GM21576 (cell line): ENCODE measurements around the gene PLA2G4A.

Experiments
- ATAC-seq: cut with Tn5 transposase; IDR thresholded peaks from one replicate; pipeline ENCODE4 v1.9.1; 2021; ENCODE audit warnings: mild to moderate bottlenecking, moderate library complexity; ENCODE audit not compliant: unreplicated experiment

The PLA2G4A gene

DNA sequence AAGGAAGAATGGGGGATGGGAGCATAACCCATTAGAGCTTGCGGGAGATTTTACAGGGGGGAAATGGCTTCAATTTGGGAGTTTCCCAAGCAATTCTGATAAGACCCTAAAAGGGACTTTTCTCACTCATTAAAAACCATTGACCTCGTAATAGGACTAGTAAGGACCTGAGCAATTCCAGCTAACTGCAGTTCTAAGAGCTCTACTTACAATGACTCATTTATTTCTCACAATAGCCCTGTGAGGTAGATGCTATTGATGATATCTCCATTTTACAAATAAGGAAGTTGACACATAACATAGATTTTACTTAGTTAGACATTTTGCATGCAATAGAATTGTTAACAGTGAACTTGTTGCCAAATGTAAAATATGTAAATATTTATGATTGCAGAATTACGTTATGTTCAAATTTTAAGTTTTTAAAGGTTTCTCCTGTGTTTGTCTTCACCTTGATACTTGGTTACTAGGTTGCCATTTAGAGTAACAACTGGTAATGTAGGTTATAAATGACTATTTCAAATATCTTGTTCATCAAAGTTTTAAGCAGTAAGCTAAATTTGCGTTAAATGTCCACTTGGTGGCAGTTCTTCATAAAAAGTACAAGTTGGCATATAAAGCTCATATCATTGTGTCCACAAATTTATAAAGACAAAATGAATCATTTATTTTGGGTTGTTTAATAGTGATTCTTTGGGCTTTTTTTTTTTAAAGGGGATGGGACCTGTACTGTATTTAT is 182.0 kb downstream of the PLA2G4A start:
- no peak for ATAC-seq

DNA sequence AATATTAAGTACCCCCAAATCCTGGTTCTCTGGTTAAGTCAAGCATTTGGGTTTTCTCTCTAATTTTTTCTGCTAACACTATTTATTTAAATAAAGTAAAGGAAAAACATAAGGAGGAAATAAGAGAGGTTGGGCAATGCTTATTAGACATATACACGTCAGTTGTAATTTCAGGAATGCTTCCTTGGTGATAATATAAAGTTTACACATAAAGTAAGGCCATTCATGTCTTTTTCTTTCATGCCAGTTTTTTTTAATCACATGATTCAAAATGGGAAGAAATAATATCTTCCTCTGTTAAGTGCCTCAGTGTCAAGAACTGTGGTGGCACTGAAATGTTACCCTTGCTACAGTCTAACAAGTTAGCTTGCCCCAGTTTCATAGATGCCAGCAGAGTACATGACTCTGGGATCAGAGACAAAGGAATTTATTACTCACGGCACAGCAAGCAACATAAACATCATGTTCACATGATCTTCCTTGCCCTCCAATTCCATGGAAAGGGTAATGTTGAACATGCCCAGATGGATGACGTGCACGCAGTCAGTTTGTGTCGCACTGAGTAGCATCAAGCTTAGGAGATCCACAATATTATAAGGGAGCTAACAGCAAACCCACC is 184.9 kb downstream of the PLA2G4A start:
- ATAC-seq, result no peak

DNA sequence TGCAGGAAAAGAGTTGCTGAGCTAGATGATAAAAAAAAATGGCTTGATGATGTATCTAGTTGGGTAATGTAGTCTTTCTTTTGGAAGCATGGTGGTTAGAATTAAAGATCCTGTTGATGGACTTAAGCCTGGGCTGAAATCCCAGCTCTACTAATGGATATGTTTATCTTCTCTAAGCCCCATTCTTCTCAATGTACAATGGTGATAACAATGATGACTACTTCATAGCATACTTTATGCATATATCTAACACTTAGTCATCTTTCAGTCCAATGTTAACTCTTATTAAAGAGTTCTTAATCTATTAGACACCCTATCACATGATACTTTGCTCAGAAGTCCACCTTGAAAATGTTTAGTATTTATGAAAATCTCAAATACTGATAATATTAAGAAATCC is 189.5 kb downstream of the PLA2G4A start:
- no peak for ATAC-seq

DNA sequence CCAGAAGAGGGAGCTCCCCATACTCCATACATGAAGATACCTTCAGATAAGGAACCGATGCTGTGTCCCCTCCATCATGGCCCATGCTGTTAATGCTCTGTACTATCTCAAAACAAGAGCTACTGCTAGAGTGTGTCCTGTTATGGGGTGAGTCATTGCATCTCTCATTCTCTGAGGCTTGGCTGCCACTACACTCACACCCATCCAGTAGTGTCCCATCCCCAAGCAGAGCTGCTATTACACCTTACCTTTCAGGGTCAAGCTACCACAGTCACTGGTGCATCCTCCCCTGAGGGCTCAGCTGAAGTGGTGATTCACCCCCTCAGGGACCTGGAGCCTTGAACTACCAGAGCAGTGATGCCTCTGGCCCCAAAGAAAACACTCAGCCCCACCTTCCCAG is 198.5 kb downstream of the PLA2G4A start:
- no peak for ATAC-seq

DNA sequence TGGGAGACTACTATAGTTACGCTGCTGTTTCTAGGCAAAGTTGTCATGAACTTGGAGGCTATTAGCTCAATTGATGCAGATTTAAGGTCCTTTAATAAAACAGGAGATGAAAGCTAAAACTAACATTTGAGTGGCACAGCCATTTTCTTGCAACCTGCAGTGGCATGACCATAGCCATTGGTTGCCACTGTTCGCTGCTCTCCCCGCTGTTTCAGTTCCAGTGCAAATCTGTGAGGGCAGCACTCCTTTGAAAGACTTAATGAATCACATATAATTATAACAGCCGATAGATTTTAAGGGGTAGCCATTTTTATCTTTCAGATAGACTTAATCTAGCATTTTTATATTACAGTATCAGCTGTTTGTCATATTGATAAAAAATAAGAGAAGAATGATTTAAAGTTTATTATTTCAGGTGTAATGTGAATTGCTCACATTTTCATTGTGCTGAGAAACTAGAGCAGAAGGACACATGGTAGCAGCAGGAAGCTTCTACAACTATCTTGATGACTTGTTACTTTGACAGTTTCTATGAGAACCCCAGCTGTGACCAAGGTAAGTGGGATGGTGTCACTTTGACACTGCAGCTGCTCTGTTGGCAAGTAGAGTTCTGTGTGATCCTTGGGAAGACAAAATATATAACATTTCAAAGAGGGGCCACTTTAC is 203.7 kb downstream of the PLA2G4A start:
- no peak for ATAC-seq

DNA sequence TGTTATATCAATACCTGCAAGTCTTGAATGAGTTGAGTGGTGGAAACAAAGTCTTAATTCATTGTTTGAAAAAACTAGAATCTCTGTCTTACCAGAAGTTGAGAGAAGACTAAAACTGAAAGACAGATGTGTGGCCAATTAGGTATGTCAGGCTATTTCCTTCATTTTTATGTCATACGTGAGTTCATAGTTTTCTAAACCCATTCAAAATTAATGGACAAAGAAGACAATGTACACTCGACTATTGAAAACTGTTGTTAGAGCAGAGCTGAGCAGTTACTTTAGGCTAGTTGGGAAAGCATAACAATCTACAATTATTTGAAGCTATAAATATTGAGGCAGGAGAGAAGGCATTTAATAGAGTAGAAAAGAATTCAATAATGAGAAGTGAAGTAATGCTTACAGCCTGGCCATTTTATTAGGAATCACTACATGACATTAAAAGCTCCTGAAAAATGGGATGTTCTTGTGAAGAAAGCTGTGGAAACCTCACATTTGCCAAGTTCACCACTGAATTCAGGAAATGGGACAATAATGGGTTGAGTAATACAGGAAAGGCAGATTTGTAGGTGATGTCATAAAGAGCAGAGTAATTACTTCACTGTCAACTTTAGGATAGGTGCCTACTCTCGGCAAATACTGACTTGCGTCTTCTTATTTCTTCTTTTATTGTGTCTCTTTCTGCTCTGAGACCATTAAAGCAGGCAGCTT is 204.4 kb downstream of the PLA2G4A start:
- no peak for ATAC-seq

DNA sequence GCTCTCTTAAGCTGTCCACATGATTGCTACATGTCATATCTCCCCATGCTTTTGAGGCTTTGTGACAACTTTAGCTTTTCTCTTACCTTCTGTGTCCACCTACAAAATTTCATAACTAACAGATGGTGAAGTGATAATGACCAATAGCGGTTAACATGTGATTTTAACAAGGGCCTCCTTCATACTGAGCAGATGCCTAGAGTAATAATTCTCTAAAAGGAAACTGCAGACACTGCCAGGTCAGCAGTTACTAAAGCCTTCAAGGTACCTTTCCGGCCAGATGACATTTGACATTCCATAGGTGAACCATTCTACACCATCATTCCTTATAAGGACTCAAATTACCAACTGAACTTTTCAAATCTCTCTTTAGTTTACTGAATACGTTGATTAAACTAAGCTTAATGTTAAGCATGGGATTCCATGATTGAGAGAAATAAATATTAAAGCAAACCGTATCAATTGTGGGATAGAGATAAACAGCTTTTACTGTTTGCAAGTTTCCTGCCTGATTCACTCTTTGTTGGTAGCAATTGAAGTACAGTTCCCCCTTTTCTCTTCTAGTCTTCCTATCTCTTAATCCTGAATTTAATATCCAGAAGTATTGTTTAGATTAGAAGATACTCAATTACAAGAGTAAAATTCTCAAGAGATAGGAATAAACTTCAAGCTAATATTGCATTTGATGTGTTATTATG is 205.1 kb downstream of the PLA2G4A start:
- ATAC-seq, result no peak

DNA sequence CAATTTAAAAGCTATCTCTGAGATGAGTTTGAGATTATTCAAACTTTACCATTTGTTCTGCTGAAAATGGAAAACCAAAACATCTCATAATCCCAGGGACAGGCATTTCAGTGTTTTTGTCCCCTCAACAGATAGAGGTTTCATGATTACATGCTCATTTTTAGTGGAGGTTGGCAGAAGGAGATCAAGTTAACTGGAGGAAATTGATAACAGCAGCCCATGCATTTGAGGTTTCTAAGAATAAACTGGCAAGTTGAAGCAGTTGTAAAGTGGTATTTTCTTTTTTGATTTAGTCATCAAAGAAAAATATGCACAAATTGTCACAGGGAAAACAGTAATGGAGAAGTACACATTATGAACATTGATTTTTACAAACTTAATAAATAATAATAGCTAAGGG is 205.8 kb downstream of the PLA2G4A start:
- no peak for ATAC-seq

DNA sequence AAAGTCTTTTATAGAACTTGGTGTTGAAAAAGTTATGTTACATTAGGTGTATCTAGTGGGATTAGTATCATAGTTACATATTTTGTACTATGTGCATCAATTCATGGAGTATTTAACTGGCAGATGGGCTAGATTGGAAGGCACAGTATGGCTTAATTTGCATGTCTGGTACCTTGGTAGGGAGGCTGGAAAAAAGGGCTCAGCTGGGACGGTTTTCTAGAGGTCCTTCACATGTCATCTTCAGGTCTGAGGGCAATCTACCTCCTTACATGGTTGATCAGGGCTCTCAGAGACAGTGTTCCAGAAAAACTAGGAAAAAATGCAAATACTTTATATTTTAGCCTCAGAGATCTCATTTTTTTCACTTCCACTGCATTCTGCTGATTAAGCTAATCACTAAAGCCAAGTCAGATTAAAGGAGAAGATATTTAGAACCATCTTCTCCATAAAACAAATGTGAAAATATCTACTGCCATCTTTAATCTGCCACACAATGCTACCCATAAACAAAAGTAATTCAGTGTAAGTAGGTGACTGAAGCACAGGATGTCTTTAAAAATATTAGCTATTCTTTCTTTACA is 209.3 kb downstream of the PLA2G4A start:
- no peak for ATAC-seq
